Smooth muscle cell (in vitro differentiated cells): Measurements from ENCODE around the gene STAC3. TPM values are rescaled to one million over a fixed set of nuclear protein-coding genes. Genes with fewer than 3 reads are reported as not detected.
"Not testable (repeated sequence)": the region's sequence is repeated elsewhere in the genome, so short reads cannot be mapped to it uniquely, and the experiment has no call there.

Experiments used
- DNase-seq: peaks from one replicate; lab custom pipeline; 2025; ENCODE audit not compliant: unreplicated experiment; lab: John Stamatoyannopoulos, UW
- H2AFZ ChIP-seq: fragments of 200-600 bp; sonication (generic); 2 replicates; pipeline ENCODE4 v1.6.0; 2016; ENCODE audit warnings: antibody characterized with exemption, low read depth, mild to moderate bottlenecking
- H3F3A ChIP-seq: fragments of 200-600 bp; sonication (generic); 2 replicates; pipeline ENCODE4 v1.6.0; 2017; ENCODE audit warnings: antibody characterized with exemption, low read depth
- H3K27ac ChIP-seq: fragments of 200-600 bp; sonication (generic); 2 replicates; pipeline ENCODE4 v1.5.1; 2016; ENCODE audit warnings: low read depth, mild to moderate bottlenecking
- H3K27me3 ChIP-seq: fragments of 200-600 bp; sonication (generic); 2 replicates; pipeline ENCODE4 v1.6.1; 2016; ENCODE audit warnings: low read depth, mild to moderate bottlenecking
- H3K36me3 ChIP-seq: fragments of 200-600 bp; sonication (generic); 2 replicates; pipeline ENCODE4 v1.5.1; 2016; ENCODE audit warnings: low read depth
- H3K4me1 ChIP-seq: fragments of 200-600 bp; sonication (generic); 2 replicates; pipeline ENCODE4 v1.5.1; 2016; ENCODE audit warnings: low read depth
- H3K4me2 ChIP-seq: fragments of 200-600 bp; sonication (generic); 2 replicates; pipeline ENCODE4 v1.6.0; 2016; ENCODE audit warnings: mild to moderate bottlenecking
- H3K4me3 ChIP-seq: fragments of 200-600 bp; sonication (generic); 2 replicates; pipeline ENCODE4 v1.5.1; 2016; ENCODE audit warnings: mild to moderate bottlenecking
- H3K79me2 ChIP-seq: fragments of 200-600 bp; sonication (generic); 2 replicates; pipeline ENCODE4 v1.6.0; 2016; ENCODE audit warnings: low read depth, mild to moderate bottlenecking
- H3K9ac ChIP-seq: fragments of 200-600 bp; sonication (generic); 2 replicates; pipeline ENCODE4 v1.6.0; 2016; ENCODE audit warnings: low read depth
- H3K9me3 ChIP-seq: fragments of 200-600 bp; sonication (generic); replicated peaks from 2 replicates; pipeline ENCODE4 v1.5.1; 2016; ENCODE audit warnings: low read depth
- H4K20me1 ChIP-seq: fragments of 200-600 bp; sonication (generic); 2 replicates; pipeline ENCODE4 v1.6.0; 2016; ENCODE audit warnings: low read depth
- CTCF ChIP-seq: fragments of 200-600 bp; sonication (generic); IDR thresholded peaks from 2 replicates; pipeline ENCODE4 v1.5.1; 2017; ENCODE audit warnings: borderline replicate concordance, mild to moderate bottlenecking, antibody characterized with exemption; ENCODE audit not compliant: insufficient read depth, poor library complexity, severe bottlenecking
- WGBS: methylation state at CpG from one replicate; pipeline ENCODE4 v1.1.7; 2016; ENCODE audit warnings: low lambda C conversion rate; 5-methylcytosine and 5-hydroxymethylcytosine counted together
- polyA plus RNA-seq: library from polyadenylated mRNA; unstranded; fragments of >200 nt; fragmentation: Nextera tagmentation; extraction: Ambion mirVana; gene quantifications from 2 replicates; pipeline ENCODE4 v1.2.1, GENCODE V29; 2016
- total RNA-seq: library from RNA; depleted of rRNA; stranded (reverse); fragments of >200 nt; gene quantifications from 2 replicates; pipeline ENCODE4 v1.2.3, GENCODE V29; 2014

Gene STAC3
- total and polyA plus RNA-seq, 2 experiments from 2014 or later, result 1.4 TPM; not detected in 1

- peak overlapping the region; percentile 19 for H3K4me3 ChIP-seq
- peak overlapping the region; percentile 36 for H3K9ac ChIP-seq
- DNase-seq, result no peak
Observed at GRCh38 chr12:57280211-57281062, 29.4 kb upstream of the STAC3 start.

DNA sequence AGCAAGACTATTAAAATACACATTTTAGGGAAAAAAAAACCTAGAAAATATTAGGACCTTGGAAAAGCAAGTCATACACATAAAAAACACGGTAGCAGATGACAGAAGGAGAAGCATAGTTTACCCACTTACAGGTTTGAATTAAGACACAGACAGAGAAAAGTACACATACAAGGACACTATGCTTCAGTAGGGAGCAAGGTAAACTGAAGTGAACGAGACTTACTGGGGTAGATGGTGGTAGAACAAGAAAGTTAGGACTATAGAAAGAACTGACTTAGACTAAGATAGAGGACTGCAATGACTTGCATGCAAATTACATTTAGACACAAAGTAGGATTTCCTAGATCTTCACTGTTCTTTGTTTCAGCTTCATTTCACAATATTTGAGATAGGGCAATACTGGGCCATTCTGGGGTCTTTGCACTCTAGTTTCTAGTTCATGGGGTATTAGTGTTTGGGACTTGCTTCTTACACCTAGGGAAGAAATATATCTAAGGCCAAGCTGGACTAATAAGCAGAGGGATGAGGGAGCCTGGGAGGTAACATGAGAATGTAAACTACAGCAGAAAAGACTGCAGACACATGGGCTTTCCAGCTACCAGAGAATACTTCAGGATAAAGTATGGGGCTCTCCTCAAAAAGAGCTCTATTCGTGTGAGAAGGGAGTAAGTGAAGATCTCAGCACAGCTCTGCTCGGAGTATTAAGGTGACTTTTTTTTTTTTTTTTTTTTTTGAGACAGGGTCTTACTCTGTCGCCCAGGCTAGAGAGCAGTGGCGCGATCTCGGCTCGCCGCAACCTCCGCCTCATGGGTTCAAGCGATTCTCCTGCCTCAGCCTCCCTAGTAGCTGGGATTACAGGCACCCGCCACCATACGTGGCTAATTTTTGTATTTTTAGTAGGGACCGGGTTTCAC is 27.7 kb upstream of the STAC3 start:
- Histone ChIP-seq H3K9ac (no peak overlapping the region), H3K4me1 (peaks cover 4% of the 10 kb centered on the region), H3K27ac (peak overlapping the region; percentile 87), H3K27me3 (no peaks in the 10 kb centered on the region), H3K36me3 (peaks cover 11% of the 10 kb centered on the region), H4K20me1 (no peaks in the 10 kb centered on the region), H3K9me3 (no peaks in the 10 kb centered on the region), H3K4me2 (no peak overlapping the region), H3K79me2 (no peaks in the 10 kb centered on the region), H2AFZ (no peak overlapping the region), H3K4me3 (no peak overlapping the region), H3F3A (peaks cover 6% of the 10 kb centered on the region)
- TF ChIP-seq CTCF, result no peak
- no peak for DNase-seq
- 96% methylated on average over 15 of the region's 15 CpGs for WGBS

More at GRCh38 chr12:57280211-57281062, 29.4 kb upstream of the STAC3 start:
- 53% methylated on average over 9 of the region's 9 CpGs for WGBS
- H3K4me2 ChIP-seq, result peak overlapping the region; percentile 77
- no peak overlapping the region for H2AFZ ChIP-seq
- H3K27ac ChIP-seq, result peak overlapping the region; percentile 87
- no peaks in the 10 kb centered on the region for H3K79me2 ChIP-seq
- no peaks in the 10 kb centered on the region for H4K20me1 ChIP-seq
- TF ChIP-seq CTCF, result no peak
- H3F3A ChIP-seq, result peaks cover 6% of the 10 kb centered on the region
- no peaks in the 10 kb centered on the region for H3K9me3 ChIP-seq
- no peaks in the 10 kb centered on the region for H3K27me3 ChIP-seq
- H3K4me1 ChIP-seq, result peaks cover 4% of the 10 kb centered on the region
- H3K36me3 ChIP-seq, result peaks cover 11% of the 10 kb centered on the region

DNA sequence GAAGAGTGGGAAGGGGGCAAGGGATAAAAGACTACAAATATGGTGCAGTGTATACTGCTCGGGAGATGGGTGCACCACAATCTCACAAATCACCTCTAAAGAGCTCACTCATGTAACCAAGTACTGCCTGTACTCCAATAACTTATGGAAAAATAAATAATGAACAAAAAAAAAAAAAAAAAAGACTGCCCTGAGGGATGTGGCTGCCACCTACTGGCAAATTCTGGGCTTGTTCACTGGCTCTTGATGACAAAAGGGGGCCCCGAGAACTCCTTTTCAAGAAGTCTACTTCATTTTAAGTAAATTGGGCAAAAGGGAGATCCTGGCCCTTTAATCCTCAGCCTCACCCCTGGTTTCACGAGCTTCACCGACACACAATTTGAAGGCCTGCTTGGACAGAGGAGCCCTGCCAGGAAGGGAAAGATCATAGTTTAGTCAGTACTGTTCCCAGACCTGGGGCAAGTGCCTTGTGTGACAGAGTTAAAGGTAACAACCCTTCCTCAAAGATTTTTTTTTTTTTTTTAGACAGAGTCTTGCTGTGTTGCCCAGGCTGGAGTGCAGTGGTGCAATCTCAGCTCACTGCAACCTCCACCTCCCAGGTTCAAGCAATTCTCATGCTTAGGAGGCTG is 26.1 kb upstream of the STAC3 start:
- H2AFZ ChIP-seq, result no peak overlapping the region
- peaks cover 6% of the 10 kb centered on the region for H3F3A ChIP-seq
- no peak overlapping the region for H3K4me3 ChIP-seq
- H3K79me2 ChIP-seq, result no peaks in the 10 kb centered on the region
- no peak overlapping the region for H3K9ac ChIP-seq
- H4K20me1 ChIP-seq, result no peaks in the 10 kb centered on the region
- DNase-seq, result no peak
- WGBS, result 94% methylated on average over 4 of the region's 4 CpGs
- H3K27me3 ChIP-seq, result no peaks in the 10 kb centered on the region
- H3K9me3 ChIP-seq, result no peaks in the 10 kb centered on the region
- H3K36me3 ChIP-seq, result no peaks in the 10 kb centered on the region
- no peak overlapping the region for H3K27ac ChIP-seq
- TF ChIP-seq CTCF, result peak; percentile 19
- no peak overlapping the region for H3K4me2 ChIP-seq
- H3K4me1 ChIP-seq, result peaks cover 4% of the 10 kb centered on the region

- H3K4me1 ChIP-seq, H3K36me3 ChIP-seq, H3K9ac ChIP-seq, H3K79me2 ChIP-seq, H3F3A ChIP-seq, H3K27ac ChIP-seq, H3K4me3 ChIP-seq, H3K4me2 ChIP-seq, H3K27me3 ChIP-seq, DNase-seq, H2AFZ ChIP-seq, H4K20me1 ChIP-seq, H3K9me3 ChIP-seq: not testable (repeated sequence)
- WGBS, result over 99% methylated on average over 6 of the region's 6 CpGs
Observed at GRCh38 chr12:57276233-57276632, 25.2 kb upstream of the STAC3 start.
